Retinal pigment epithelial cell (primary cell): ENCODE data around the gene STAT3.

ENCODE experiments used
- DNase-seq: peaks from one replicate; pipeline ENCODE4 v3.0.0-alpha.2; 2010; ENCODE audit warnings: low read depth
- H3K4me3 ChIP-seq: 2 replicates; pipeline ENCODE4 v1.5.1; 2011; ENCODE audit warnings: mild to moderate bottlenecking, low read length, control low read depth, moderate library complexity
- CTCF ChIP-seq: conservative IDR thresholded peaks from 2 replicates; pipeline ENCODE4 v1.5.1; 2011; ENCODE audit warnings: low read depth, low read length, control low read depth, inconsistent platforms

STAT3 gene

DNA sequence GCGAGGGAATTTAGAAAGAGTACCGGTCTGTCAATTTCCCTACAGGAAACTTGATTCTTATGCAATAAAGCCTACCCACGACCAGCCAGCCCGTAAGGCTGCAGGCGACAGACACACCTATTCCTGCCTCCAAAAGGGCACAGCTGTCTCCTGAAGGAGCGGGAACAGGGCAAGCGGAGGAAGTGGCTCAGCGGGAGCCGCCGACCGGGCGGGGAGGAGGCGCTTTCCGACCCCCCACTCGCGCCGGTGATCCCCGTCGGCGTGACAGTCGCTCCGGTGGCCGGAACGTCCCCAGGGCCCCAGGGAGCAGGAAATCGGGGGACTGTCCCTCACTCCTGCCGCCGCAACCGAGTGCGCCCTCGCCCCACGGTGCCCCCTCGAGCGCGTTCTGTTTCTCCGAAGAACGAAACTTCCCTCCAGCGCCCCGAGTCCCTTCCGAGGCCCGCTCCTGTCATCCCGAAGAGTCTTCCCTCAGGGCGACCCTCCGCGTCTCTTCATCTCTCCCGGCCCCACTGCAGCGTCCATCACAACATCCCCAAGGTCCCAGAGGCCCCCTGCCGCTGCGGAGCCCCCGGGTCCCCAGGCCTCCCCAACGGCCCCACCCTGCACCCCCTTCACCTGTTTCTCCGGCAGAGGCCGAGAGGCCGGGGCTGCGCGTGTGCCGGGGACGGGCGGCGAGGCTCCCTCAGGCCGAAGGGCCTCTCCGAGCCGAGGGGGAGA lies 421 bp downstream of the STAT3 start:
- no peak for DNase-seq
- peak overlapping the region; percentile 91 for H3K4me3 ChIP-seq
- TF ChIP-seq CTCF: no peak

- no peak for DNase-seq
- no peak for TF ChIP-seq CTCF
- peak overlapping the region; percentile 91 for H3K4me3 ChIP-seq
Observed at GRCh38 chr17:42386777-42387657, 1.2 kb downstream of the STAT3 start.

- no peak for TF ChIP-seq CTCF
- DNase-seq: no peak
- H3K4me3 ChIP-seq: no peak overlapping the region
Observed at GRCh38 chr17:42381898-42382297, 6.3 kb downstream of the STAT3 start.

DNA sequence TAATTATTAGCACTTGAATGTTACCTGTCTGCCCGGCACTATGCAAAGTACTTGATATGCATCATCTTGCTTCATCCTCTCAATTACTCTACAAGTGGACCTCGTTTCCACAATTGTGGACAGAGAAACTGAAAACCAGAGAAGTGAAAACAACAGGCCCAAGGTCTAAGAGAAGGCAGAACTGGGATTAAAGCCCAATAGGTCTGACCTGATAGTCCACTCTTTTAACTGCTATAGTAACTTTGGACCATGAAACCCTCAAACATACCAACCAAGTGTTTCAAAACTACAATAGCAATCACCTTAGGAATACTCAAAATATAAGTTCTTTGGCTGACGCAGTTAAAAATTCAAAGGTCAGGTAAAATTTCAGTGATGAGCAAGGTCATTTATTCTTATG lies 7.3 kb downstream of the STAT3 start:
- TF ChIP-seq CTCF: no peak
- no peak overlapping the region for H3K4me3 ChIP-seq
- no peak for DNase-seq

GRCh38 chr17:42378959-42379594 lies 9.2 kb downstream of the STAT3 start:
- no peak for TF ChIP-seq CTCF
- no peak overlapping the region for H3K4me3 ChIP-seq
- DNase-seq: no peak

GRCh38 chr17:42378359-42378958 lies 9.8 kb downstream of the STAT3 start:
- DNase-seq: no peak
- no peak for TF ChIP-seq CTCF
- no peak overlapping the region for H3K4me3 ChIP-seq
